Upper lobe of right lung (tissue), 1 donor: ENCODE data around the gene ZNF662. TPM values are rescaled to one million over a fixed set of nuclear protein-coding genes. Genes with fewer than 3 reads are reported as not detected.

ENCODE experiments used
- ATAC-seq: fragments of 200-7000 bp; cut with Tn5 transposase; one replicate; pipeline ENCODE4 v1.9.1; 2020; ENCODE audit warnings: mild to moderate bottlenecking, moderate library complexity
- DNase-seq: peaks from one replicate; pipeline ENCODE4 v3.0.0-alpha.2; 2020
- H3K27ac ChIP-seq: fragments of 200-600 bp; one replicate; pipeline ENCODE4 v1.8.0; 2022
- H3K27me3 ChIP-seq: fragments of 200-600 bp; one replicate; pipeline ENCODE4 v1.8.0; 2022; ENCODE audit warnings: mild to moderate bottlenecking
- H3K36me3 ChIP-seq: fragments of 200-600 bp; one replicate; pipeline ENCODE4 v1.8.0; 2022
- H3K4me1 ChIP-seq: fragments of 200-600 bp; one replicate; pipeline ENCODE4 v1.8.0; 2022
- H3K4me3 ChIP-seq: fragments of 200-600 bp; one replicate; pipeline ENCODE4 v1.8.0; 2022; ENCODE audit warnings: mild to moderate bottlenecking
- H3K9me3 ChIP-seq: fragments of 200-600 bp; one replicate; pipeline ENCODE4 v1.8.0; 2022
- CTCF ChIP-seq: fragments of 200-600 bp; IDR thresholded peaks from one replicate; pipeline ENCODE4 v1.8.0; 2022; ENCODE audit warnings: antibody characterized with exemption
- intact Hi-C: fragments of 100-400 bp; cut with DNase I; formaldehyde crosslinking; loops from one replicate; pipeline ENCODE4 v1.11.0; 2022
- total RNA-seq: library from RNA; stranded (reverse); fragmentation: NEBNext Ultra II Directional; extraction: Animal tissue kit (Norgen Biotek cat#: 25700); gene quantifications from one replicate; pipeline ENCODE4 v1.2.1, GENCODE V29; 2021
- donor health status: DM: no; HTN: yes; CAD: no; lungs with severe emphysema.

The ZNF662 gene
- total RNA-seq, 1 donor from 2014 or later, result 9.6 TPM

- no peak overlapping the region for H3K4me3 ChIP-seq
- H3K9me3 ChIP-seq, result no peaks in the 10 kb centered on the region
- DNase-seq, result no peak
- no peak for ATAC-seq
- intact Hi-C loops, result no loop called here
- H3K36me3 ChIP-seq, result no peaks in the 10 kb centered on the region
- no peak overlapping the region for H3K27ac ChIP-seq
- no peak for TF ChIP-seq CTCF
- no peaks in the 10 kb centered on the region for H3K27me3 ChIP-seq
- no peaks in the 10 kb centered on the region for H3K4me1 ChIP-seq
Observed at GRCh38 chr3:42892169-42892568, 13.8 kb upstream of the ZNF662 start.

- H3K27ac ChIP-seq, result no peak overlapping the region
- ATAC-seq, result no peak
Observed at GRCh38 chr3:42892807-42893206, 13.1 kb upstream of the ZNF662 start.

GRCh38 chr3:42894698-42895579, 11.0 kb upstream of the ZNF662 start:
- no peak overlapping the region for H3K27ac ChIP-seq
- TF ChIP-seq CTCF, result no peak
- DNase-seq (no peak), ATAC-seq (no peak)
- H3K4me1 ChIP-seq, result no peaks in the 10 kb centered on the region
- intact Hi-C loops, result no loop called here
- no peaks in the 10 kb centered on the region for H3K27me3 ChIP-seq
- H3K4me3 ChIP-seq, result no peak overlapping the region
- H3K9me3 ChIP-seq, result no peaks in the 10 kb centered on the region
- H3K36me3 ChIP-seq, result no peaks in the 10 kb centered on the region

More at GRCh38 chr3:42892807-42893206, 13.1 kb upstream of the ZNF662 start:
- H3K9me3 ChIP-seq, result no peaks in the 10 kb centered on the region
- no peak for DNase-seq
- H3K4me1 ChIP-seq, result no peaks in the 10 kb centered on the region
- TF ChIP-seq CTCF, result no peak
- H3K36me3 ChIP-seq, result no peaks in the 10 kb centered on the region
- no peaks in the 10 kb centered on the region for H3K27me3 ChIP-seq
- no peak overlapping the region for H3K4me3 ChIP-seq
- intact Hi-C loops, result no loop called here

GRCh38 chr3:42895580-42895868, 10.4 kb upstream of the ZNF662 start:
- DNase-seq (no peak), ATAC-seq (no peak)
- TF ChIP-seq CTCF, result no peak
- Histone ChIP-seq H3K4me1 (no peaks in the 10 kb centered on the region), H3K27me3 (no peaks in the 10 kb centered on the region), H3K9me3 (no peaks in the 10 kb centered on the region), H3K4me3 (no peak overlapping the region), H3K27ac (no peak overlapping the region), H3K36me3 (no peaks in the 10 kb centered on the region)
- intact Hi-C loops, result no loop called here

GRCh38 chr3:42898896-42899675, 6.9 kb upstream of the ZNF662 start:
- ATAC-seq (no peak), DNase-seq (no peak)
- no peaks in the 10 kb centered on the region for H3K9me3 ChIP-seq
- intact Hi-C loops, result no loop called here
- H3K27me3 ChIP-seq, result no peaks in the 10 kb centered on the region
- H3K4me1 ChIP-seq, result no peaks in the 10 kb centered on the region
- no peak for TF ChIP-seq CTCF
- no peak overlapping the region for H3K4me3 ChIP-seq
- H3K36me3 ChIP-seq, result no peaks in the 10 kb centered on the region
- H3K27ac ChIP-seq, result no peak overlapping the region
